Caco-2 (cell line): ENCODE measurements around the gene TEX22. TPM values are rescaled to one million over a fixed set of nuclear protein-coding genes. Genes with fewer than 3 reads are reported as not detected.

Experiments
- BruUV-seq: library from RNA; stranded (reverse); fragments of 400-500 nt; replicated peaks from 2 replicates; lab custom pipeline; 2021; lab: Mats Ljungman, UMichigan
- CTCF ChIA-PET: fragments of 300-600 bp; sonication (Branson Sonifier 250); formaldehyde crosslinking; loops from one replicate; lab custom pipeline; 2022; ENCODE audit warnings: antibody characterized with exemption; lab: Charles Lee
- POLR2A ChIA-PET: fragments of 300-600 bp; sonication (Branson Sonifier 250); formaldehyde crosslinking; loops from one replicate; lab custom pipeline; 2022; ENCODE audit warnings: antibody characterized with exemption; lab: Charles Lee
- DNase-seq, 2 experiments: peaks; one replicate each; pipeline versions ENCODE4 v3.0.0 to v3.0.0-alpha.2; 2020 to 2022
- H3K27me3 ChIP-seq: replicated peaks from 2 replicates; pipeline ENCODE4 v1.6.0; 2011; ENCODE audit warnings: low read length; ENCODE audit not compliant: control insufficient read depth, insufficient read depth
- H3K36me3 ChIP-seq: 2 replicates; pipeline ENCODE4 v1.5.1; 2011; ENCODE audit warnings: low read length; ENCODE audit not compliant: control insufficient read depth, insufficient read depth
- H3K4me1 ChIP-seq: fragments of 250-450 bp; sonication (Bioruptor Pico); 2 replicates; pipeline ENCODE4 v1.5.1; 2020; ENCODE audit warnings: mild to moderate bottlenecking
- H3K4me3 ChIP-seq: 2 replicates; pipeline ENCODE4 v1.5.1; 2011; ENCODE audit warnings: low read depth, mild to moderate bottlenecking, control low read depth, low read length
- H3K9me3 ChIP-seq: fragments of 250-450 bp; sonication (Bioruptor Pico); 2 replicates; pipeline ENCODE4 v1.5.1; 2020; ENCODE audit warnings: mild to moderate bottlenecking, moderate library complexity
- H3K27ac Mint-ChIP-seq: one replicate; pipeline ENCODE4 v1.8.0; 2022; ENCODE audit warnings: mixed read lengths; ENCODE audit not compliant: unreplicated experiment
- H3K27me3 Mint-ChIP-seq: one replicate; pipeline ENCODE4 v1.8.0; 2022; ENCODE audit warnings: mixed read lengths; ENCODE audit not compliant: insufficient read depth, unreplicated experiment
- H3K36me3 Mint-ChIP-seq: one replicate; pipeline ENCODE4 v1.8.0; 2022; ENCODE audit warnings: mild to moderate bottlenecking, mixed read lengths; ENCODE audit not compliant: insufficient read depth, unreplicated experiment
- H3K4me1 Mint-ChIP-seq: one replicate; pipeline ENCODE4 v1.8.0; 2022; ENCODE audit warnings: low read depth, mixed read lengths; ENCODE audit not compliant: unreplicated experiment
- H3K4me3 Mint-ChIP-seq: one replicate; pipeline ENCODE4 v1.8.0; 2022; ENCODE audit warnings: mild to moderate bottlenecking, moderate library complexity, mixed read lengths; ENCODE audit not compliant: unreplicated experiment
- H3K9me3 Mint-ChIP-seq: one replicate; pipeline ENCODE4 v1.8.0; 2022; ENCODE audit warnings: mixed read lengths; ENCODE audit not compliant: unreplicated experiment
- CTCF ChIP-seq, 2 experiments: fragments of 200-600 bp in 1 of 2; IDR thresholded peaks; 1 replicate in 1 of 2; 2 replicates in 1 of 2; pipeline versions ENCODE4 v1.5.1 to v1.8.0; 2011 to 2022; ENCODE audit warnings: antibody characterized with exemption in 1 of 2, control low read depth in 1 of 2, inconsistent platforms in 1 of 2, low read depth in 1 of 2, low read length in 1 of 2, mild to moderate bottlenecking in 1 of 2, moderate library complexity in 1 of 2; ENCODE audit not compliant: insufficient read depth in 1 of 2, severe bottlenecking in 1 of 2, unreplicated experiment in 1 of 2
- intact Hi-C: fragments of 100-400 bp; cut with micrococcal nuclease; formaldehyde crosslinking; loops from one replicate; pipeline ENCODE4 v1.10.0; 2022; ENCODE audit not compliant: unreplicated experiment
- total RNA-seq: library from RNA; stranded (reverse); gene quantifications from 2 replicates; pipeline ENCODE4 v1.2.3, GENCODE V29; 2022

Gene TEX22
- total RNA-seq, 1 experiment from 2014 or later: 0.86 TPM

- Mint-ChIP-seq H3K4me1 (peaks cover 4% of the 10 kb centered on the region), H3K9me3 (no peaks in the 10 kb centered on the region), H3K27me3 (no peaks in the 10 kb centered on the region), H3K4me3 (no peak overlapping the region), H3K36me3 (peaks cover 48% of the 10 kb centered on the region), H3K27ac (no peak overlapping the region)
- no peaks in the 10 kb centered on the region for H3K9me3 ChIP-seq
- H3K4me1 ChIP-seq: 0 out of 2 replicates have a peak, but pooled peaks cover 4% of the 10 kb centered on the region
- BruUV-seq: no TSS peak
- H3K36me3 ChIP-seq: peaks cover 1% of the 10 kb centered on the region; the same call in 1 of the 2 replicates
- no peak overlapping the region for H3K4me3 ChIP-seq
- TF ChIP-seq CTCF (IDR thresholded peaks at IDR 0.05; ENCODE audit: insufficient read depth in 1 of 2, low read depth in 1 of 2, low read length in 1 of 2, severe bottlenecking in 1 of 2, unreplicated experiment in 1 of 2): no peak
- H3K27me3 ChIP-seq: no peaks in the 10 kb centered on the region
- ChIA-PET POLR2A (no interaction called here), CTCF (no interaction called here)
- intact Hi-C loops: no loop called here
- no peak for DNase-seq
Observed at GRCh38 chr14:105431256-105431655, 32.9 kb downstream of the TEX22 start.

DNA sequence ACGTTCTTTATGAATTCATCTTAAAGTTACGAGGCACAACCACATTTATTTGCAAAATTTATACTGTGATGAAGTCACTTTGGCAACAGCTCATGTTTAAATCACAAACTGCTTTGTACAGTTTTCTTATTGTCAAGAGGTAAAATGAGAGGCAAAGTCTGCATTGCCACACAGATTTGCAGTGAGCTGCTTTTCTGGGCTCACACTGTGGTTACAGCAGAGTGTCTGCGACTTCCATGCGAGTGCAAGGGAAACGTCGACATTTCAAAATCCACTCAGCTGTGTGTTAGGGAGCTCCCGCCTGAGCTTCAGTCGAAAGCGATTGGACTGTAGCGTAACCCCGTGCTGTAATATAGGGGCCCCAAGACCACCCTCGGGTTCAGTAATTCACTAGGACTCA, 34.3 kb downstream of the TEX22 start:
- Histone ChIP-seq H3K9me3 (no peaks in the 10 kb centered on the region), H3K4me1 (0 out of 2 replicates have a peak, but pooled peaks cover 4% of the 10 kb centered on the region), H3K27me3 (no peaks in the 10 kb centered on the region), H3K4me3 (no peak overlapping the region), H3K36me3 (no peaks in the 10 kb centered on the region; the same call in 1 of the 2 replicates)
- ChIA-PET CTCF (no interaction called here), POLR2A (no interaction called here)
- Mint-ChIP-seq H3K36me3 (peaks cover 39% of the 10 kb centered on the region), H3K27me3 (no peaks in the 10 kb centered on the region), H3K4me3 (no peak overlapping the region), H3K4me1 (peaks cover 4% of the 10 kb centered on the region), H3K9me3 (no peaks in the 10 kb centered on the region), H3K27ac (no peak overlapping the region)
- intact Hi-C loops: no loop called here
- no peak for DNase-seq
- BruUV-seq: no TSS peak
- TF ChIP-seq CTCF (IDR thresholded peaks at IDR 0.05; ENCODE audit: insufficient read depth in 1 of 2, low read depth in 1 of 2, low read length in 1 of 2, severe bottlenecking in 1 of 2, unreplicated experiment in 1 of 2): no peak

GRCh38 chr14:105433161-105433605, 34.8 kb downstream of the TEX22 start:
- H3K4me1 Mint-ChIP-seq: peaks cover 4% of the 10 kb centered on the region
- ChIA-PET POLR2A (no interaction called here), CTCF (no interaction called here)
- H3K4me3 ChIP-seq: no peak overlapping the region
- intact Hi-C loops: no loop called here
- H3K9me3 Mint-ChIP-seq: no peaks in the 10 kb centered on the region
- 0 out of 2 replicates have a peak, but pooled peaks cover 4% of the 10 kb centered on the region for H3K4me1 ChIP-seq
- DNase-seq: peak; percentile 21 to 36
- no peaks in the 10 kb centered on the region for H3K27me3 ChIP-seq
- no peak for TF ChIP-seq CTCF (IDR thresholded peaks at IDR 0.05; ENCODE audit: insufficient read depth in 1 of 2, low read depth in 1 of 2, low read length in 1 of 2, severe bottlenecking in 1 of 2, unreplicated experiment in 1 of 2)
- H3K4me3 Mint-ChIP-seq: no peak overlapping the region
- BruUV-seq: no TSS peak
- no peaks in the 10 kb centered on the region for H3K27me3 Mint-ChIP-seq
- no peaks in the 10 kb centered on the region for H3K9me3 ChIP-seq
- no peaks in the 10 kb centered on the region; the same call in 1 of the 2 replicates for H3K36me3 ChIP-seq
- no peak overlapping the region for H3K27ac Mint-ChIP-seq
- H3K36me3 Mint-ChIP-seq: peaks cover 36% of the 10 kb centered on the region
